Measurements from ENCODE around the gene NIT1. TPM values are rescaled to one million over a fixed set of nuclear protein-coding genes. Genes with fewer than 3 reads are reported as not detected.

NIT1 gene
- total and polyA plus RNA-seq, 2 of the 13 experiments (the other 11 are each of a cell fraction or from before 2014, with no cell fraction given): 22.7 to 31.0 TPM

DNA sequence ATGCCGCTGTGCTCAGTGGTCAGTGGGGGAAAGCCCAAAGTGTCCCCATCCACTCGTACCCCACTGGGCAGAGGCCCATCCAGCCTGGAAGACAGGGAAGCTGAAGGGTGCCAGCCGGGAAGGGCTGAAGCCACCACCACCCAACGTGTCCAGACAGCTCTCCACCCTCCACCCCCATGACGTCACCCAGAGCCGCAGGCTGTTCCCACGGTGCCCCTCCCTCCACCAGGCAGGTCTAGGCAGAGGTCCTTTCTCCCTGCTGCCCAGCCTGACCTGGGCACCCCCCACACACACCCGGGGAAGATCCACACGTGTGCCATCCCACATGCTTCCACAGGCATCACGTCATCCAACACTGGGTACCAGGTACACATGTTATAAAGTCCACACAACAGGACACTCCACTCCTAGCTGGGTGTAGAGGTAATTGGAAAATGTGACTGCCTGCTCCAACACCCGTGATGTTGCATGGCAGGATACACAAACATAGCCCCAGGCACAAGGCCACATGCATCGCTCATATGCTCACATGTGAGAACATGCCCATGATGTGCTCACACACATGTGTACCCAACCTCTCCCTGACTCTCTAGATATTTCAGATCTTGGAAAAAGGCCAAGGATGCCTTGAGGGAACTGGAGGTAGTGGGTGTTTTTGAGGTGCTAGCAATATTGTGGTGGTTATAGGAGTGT, 43.1 kb upstream of the NIT1 start (continued):
- TF ChIP-seq ZNF724P (CRISPR knock-in tag; IDR thresholded peaks at IDR 0.05; ENCODE audit: borderline replicate concordance) (no peak), ZNF337 (CRISPR knock-in tag; IDR thresholded peaks at IDR 0.05; ENCODE audit: borderline replicate concordance, low read depth) (no peak), POLR2AphosphoS2 (IDR thresholded peaks at IDR 0.05; ENCODE audit: low read depth, low read length) (no peak), IRF2 (CRISPR knock-in tag; IDR thresholded peaks at IDR 0.05) (no peak), CREB1 (IDR thresholded peaks at IDR 0.05) (peak; percentile 97), CREB1 (CRISPR knock-in tag; IDR thresholded peaks at IDR 0.05) (peak; percentile 59), ZNF160 (CRISPR knock-in tag; IDR thresholded peaks at IDR 0.05) (no peak), NCOA5 (CRISPR knock-in tag; IDR thresholded peaks at IDR 0.05) (no peak), ZNF768 (CRISPR knock-in tag; IDR thresholded peaks at IDR 0.05) (no peak), RFX5 (IDR thresholded peaks at IDR 0.05; ENCODE audit: low read depth, low read length) (no peak)
- TF ChIP-seq, protein P1, sequence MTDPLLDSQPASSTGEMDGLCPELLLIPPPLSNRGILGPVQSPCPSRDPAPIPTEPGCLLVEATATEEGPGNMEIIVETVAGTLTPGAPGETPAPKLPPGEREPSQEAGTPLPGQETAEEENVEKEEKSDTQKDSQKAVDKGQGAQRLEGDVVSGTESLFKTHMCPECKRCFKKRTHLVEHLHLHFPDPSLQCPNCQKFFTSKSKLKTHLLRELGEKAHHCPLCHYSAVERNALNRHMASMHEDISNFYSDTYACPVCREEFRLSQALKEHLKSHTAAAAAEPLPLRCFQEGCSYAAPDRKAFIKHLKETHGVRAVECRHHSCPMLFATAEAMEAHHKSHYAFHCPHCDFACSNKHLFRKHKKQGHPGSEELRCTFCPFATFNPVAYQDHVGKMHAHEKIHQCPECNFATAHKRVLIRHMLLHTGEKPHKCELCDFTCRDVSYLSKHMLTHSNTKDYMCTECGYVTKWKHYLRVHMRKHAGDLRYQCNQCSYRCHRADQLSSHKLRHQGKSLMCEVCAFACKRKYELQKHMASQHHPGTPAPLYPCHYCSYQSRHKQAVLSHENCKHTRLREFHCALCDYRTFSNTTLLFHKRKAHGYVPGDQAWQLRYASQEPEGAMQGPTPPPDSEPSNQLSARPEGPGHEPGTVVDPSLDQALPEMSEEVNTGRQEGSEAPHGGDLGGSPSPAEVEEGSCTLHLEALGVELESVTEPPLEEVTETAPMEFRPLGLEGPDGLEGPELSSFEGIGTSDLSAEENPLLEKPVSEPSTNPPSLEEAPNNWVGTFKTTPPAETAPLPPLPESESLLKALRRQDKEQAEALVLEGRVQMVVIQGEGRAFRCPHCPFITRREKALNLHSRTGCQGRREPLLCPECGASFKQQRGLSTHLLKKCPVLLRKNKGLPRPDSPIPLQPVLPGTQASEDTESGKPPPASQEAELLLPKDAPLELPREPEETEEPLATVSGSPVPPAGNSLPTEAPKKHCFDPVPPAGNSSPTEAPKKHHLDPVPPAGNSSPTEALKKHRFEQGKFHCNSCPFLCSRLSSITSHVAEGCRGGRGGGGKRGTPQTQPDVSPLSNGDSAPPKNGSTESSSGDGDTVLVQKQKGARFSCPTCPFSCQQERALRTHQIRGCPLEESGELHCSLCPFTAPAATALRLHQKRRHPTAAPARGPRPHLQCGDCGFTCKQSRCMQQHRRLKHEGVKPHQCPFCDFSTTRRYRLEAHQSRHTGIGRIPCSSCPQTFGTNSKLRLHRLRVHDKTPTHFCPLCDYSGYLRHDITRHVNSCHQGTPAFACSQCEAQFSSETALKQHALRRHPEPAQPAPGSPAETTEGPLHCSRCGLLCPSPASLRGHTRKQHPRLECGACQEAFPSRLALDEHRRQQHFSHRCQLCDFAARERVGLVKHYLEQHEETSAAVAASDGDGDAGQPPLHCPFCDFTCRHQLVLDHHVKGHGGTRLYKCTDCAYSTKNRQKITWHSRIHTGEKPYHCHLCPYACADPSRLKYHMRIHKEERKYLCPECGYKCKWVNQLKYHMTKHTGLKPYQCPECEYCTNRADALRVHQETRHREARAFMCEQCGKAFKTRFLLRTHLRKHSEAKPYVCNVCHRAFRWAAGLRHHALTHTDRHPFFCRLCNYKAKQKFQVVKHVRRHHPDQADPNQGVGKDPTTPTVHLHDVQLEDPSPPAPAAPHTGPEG (CRISPR knock-in tag; IDR thresholded peaks at IDR 0.05): no peak
- TF ChIP-seq, protein P2, sequence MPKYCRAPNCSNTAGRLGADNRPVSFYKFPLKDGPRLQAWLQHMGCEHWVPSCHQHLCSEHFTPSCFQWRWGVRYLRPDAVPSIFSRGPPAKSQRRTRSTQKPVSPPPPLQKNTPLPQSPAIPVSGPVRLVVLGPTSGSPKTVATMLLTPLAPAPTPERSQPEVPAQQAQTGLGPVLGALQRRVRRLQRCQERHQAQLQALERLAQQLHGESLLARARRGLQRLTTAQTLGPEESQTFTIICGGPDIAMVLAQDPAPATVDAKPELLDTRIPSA (CRISPR knock-in tag; IDR thresholded peaks at IDR 0.05; ENCODE audit: borderline replicate concordance): no peak
- TF ChIP-seq, protein P3, sequence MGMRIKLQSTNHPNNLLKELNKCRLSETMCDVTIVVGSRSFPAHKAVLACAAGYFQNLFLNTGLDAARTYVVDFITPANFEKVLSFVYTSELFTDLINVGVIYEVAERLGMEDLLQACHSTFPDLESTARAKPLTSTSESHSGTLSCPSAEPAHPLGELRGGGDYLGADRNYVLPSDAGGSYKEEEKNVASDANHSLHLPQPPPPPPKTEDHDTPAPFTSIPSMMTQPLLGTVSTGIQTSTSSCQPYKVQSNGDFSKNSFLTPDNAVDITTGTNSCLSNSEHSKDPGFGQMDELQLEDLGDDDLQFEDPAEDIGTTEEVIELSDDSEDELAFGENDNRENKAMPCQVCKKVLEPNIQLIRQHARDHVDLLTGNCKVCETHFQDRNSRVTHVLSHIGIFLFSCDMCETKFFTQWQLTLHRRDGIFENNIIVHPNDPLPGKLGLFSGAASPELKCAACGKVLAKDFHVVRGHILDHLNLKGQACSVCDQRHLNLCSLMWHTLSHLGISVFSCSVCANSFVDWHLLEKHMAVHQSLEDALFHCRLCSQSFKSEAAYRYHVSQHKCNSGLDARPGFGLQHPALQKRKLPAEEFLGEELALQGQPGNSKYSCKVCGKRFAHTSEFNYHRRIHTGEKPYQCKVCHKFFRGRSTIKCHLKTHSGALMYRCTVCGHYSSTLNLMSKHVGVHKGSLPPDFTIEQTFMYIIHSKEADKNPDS (CRISPR knock-in tag; IDR thresholded peaks at IDR 0.05): no peak
- TF ChIP-seq, protein P4, sequence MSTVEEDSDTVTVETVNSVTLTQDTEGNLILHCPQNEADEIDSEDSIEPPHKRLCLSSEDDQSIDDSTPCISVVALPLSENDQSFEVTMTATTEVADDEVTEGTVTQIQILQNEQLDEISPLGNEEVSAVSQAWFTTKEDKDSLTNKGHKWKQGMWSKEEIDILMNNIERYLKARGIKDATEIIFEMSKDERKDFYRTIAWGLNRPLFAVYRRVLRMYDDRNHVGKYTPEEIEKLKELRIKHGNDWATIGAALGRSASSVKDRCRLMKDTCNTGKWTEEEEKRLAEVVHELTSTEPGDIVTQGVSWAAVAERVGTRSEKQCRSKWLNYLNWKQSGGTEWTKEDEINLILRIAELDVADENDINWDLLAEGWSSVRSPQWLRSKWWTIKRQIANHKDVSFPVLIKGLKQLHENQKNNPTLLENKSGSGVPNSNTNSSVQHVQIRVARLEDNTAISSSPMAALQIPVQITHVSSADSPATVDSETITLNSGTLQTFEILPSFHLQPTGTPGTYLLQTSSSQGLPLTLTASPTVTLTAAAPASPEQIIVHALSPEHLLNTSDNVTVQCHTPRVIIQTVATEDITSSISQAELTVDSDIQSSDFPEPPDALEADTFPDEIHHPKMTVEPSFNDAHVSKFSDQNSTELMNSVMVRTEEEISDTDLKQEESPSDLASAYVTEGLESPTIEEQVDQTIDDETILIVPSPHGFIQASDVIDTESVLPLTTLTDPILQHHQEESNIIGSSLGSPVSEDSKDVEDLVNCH (CRISPR knock-in tag; IDR thresholded peaks at IDR 0.05): no peak
- TF ChIP-seq, protein P5, sequence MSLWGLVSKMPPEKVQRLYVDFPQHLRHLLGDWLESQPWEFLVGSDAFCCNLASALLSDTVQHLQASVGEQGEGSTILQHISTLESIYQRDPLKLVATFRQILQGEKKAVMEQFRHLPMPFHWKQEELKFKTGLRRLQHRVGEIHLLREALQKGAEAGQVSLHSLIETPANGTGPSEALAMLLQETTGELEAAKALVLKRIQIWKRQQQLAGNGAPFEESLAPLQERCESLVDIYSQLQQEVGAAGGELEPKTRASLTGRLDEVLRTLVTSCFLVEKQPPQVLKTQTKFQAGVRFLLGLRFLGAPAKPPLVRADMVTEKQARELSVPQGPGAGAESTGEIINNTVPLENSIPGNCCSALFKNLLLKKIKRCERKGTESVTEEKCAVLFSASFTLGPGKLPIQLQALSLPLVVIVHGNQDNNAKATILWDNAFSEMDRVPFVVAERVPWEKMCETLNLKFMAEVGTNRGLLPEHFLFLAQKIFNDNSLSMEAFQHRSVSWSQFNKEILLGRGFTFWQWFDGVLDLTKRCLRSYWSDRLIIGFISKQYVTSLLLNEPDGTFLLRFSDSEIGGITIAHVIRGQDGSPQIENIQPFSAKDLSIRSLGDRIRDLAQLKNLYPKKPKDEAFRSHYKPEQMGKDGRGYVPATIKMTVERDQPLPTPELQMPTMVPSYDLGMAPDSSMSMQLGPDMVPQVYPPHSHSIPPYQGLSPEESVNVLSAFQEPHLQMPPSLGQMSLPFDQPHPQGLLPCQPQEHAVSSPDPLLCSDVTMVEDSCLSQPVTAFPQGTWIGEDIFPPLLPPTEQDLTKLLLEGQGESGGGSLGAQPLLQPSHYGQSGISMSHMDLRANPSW (CRISPR knock-in tag; IDR thresholded peaks at IDR 0.05; ENCODE audit: borderline replicate concordance): no peak
